BJ (cell line): Measurements from ENCODE around the gene BRCC3. TPM values are rescaled to one million over a fixed set of nuclear protein-coding genes. Genes with fewer than 3 reads are reported as not detected.

ENCODE experiments used
- CTCF ChIA-PET: fragments of 350-600 bp; formaldehyde crosslinking; extraction: SDS; loops from one replicate; lab custom pipeline; 2021; ENCODE audit warnings: antibody characterized with exemption, inconsistent platforms; lab: Yijun Ruan, JAX
- POLR2A ChIA-PET: fragments of 300-600 bp; sonication (Branson Sonifier 250); formaldehyde crosslinking; extraction: SDS; loops from one replicate; lab custom pipeline; 2021; ENCODE audit warnings: antibody characterized with exemption; lab: Charles Lee
- DNase-seq: peaks from one replicate; pipeline ENCODE4 v3.0.0-alpha.2; 2011; ENCODE audit warnings: low read depth
- H3K27me3 ChIP-seq: 2 replicates; pipeline ENCODE4 v1.6.0; 2011; ENCODE audit warnings: low read length; ENCODE audit not compliant: control insufficient read depth, insufficient read depth
- H3K36me3 ChIP-seq: 2 replicates; pipeline ENCODE4 v1.5.1; 2011; ENCODE audit warnings: low read length; ENCODE audit not compliant: control insufficient read depth, insufficient read depth
- H3K4me3 ChIP-seq: 2 replicates; pipeline ENCODE4 v1.5.1; 2011; ENCODE audit warnings: low read depth, mild to moderate bottlenecking, control low read depth, low read length
- CTCF ChIP-seq: IDR thresholded peaks from 2 replicates; pipeline ENCODE4 v1.5.1; 2011; ENCODE audit warnings: low read depth, mild to moderate bottlenecking, control low read depth, inconsistent platforms, low read length, moderate library complexity; ENCODE audit not compliant: insufficient read depth
- polyA plus RNA-seq: library from polyadenylated mRNA; depleted of rRNA; stranded (reverse); fragments of >200 nt; gene quantifications from 2 replicates; pipeline ENCODE4 v1.2.3, GENCODE V29; 2011

BRCC3 gene
- polyA plus RNA-seq, 1 experiment, result 11.6 TPM

GRCh38 chrX:155070038-155070437 is 1.3 kb upstream of the BRCC3 start:
- H3K4me3 ChIP-seq, result peak overlapping the region; percentile 53
- no peak for TF ChIP-seq CTCF
- no peaks in the 10 kb centered on the region for H3K36me3 ChIP-seq
- ChIA-PET CTCF (no interaction called here), POLR2A (no interaction called here)
- DNase-seq, result no peak
- no peaks in the 10 kb centered on the region for H3K27me3 ChIP-seq

- TF ChIP-seq CTCF, result no peak
- DNase-seq, result no peak
- Histone ChIP-seq H3K36me3 (no peaks in the 10 kb centered on the region), H3K4me3 (peak overlapping the region; percentile 53), H3K27me3 (no peaks in the 10 kb centered on the region)
- POLR2A ChIA-PET, result no interaction called here
- CTCF ChIA-PET, result no interaction called here
Observed at GRCh38 chrX:155070663-155070974, 689 bp upstream of the BRCC3 start.

- CTCF ChIA-PET, result interaction anchor here (1.2 kb wide), 1 partner anchor 23 kb away, joined by 4 read pairs; no protein-coding TSS in a partner anchor
- Histone ChIP-seq H3K36me3 (no peaks in the 10 kb centered on the region), H3K4me3 (peak overlapping the region; percentile 71), H3K27me3 (no peaks in the 10 kb centered on the region)
- no peak for TF ChIP-seq CTCF
- DNase-seq, result no peak
- POLR2A ChIA-PET, result no interaction called here
Observed at GRCh38 chrX:155071694-155072280, 479 bp downstream of the BRCC3 start.

GRCh38 chrX:155086202-155086840 is 15.0 kb downstream of the BRCC3 start:
- CTCF ChIA-PET, result interaction anchor here (0.6 to 1.7 kb wide), 5 partner anchors 22 to 169 kb away, joined by 3 to 7 read pairs (median 4); no protein-coding TSS in a partner anchor
- no peaks in the 10 kb centered on the region; the same call in none of the 2 replicates for H3K36me3 ChIP-seq
- peak; percentile 51 for TF ChIP-seq CTCF
- no peak overlapping the region for H3K4me3 ChIP-seq
- no peaks in the 10 kb centered on the region for H3K27me3 ChIP-seq
- no peak for DNase-seq
- POLR2A ChIA-PET, result no interaction called here

- no peak overlapping the region for H3K4me3 ChIP-seq
- DNase-seq, result no peak
- CTCF ChIA-PET, result interaction anchor here (0.7 to 1.7 kb wide), 4 partner anchors 23 to 169 kb away, joined by 3 to 7 read pairs (median 4); no protein-coding TSS in a partner anchor
- no peaks in the 10 kb centered on the region for H3K27me3 ChIP-seq
- TF ChIP-seq CTCF, result no peak
- no peaks in the 10 kb centered on the region; the same call in none of the 2 replicates for H3K36me3 ChIP-seq
- POLR2A ChIA-PET, result no interaction called here
Observed at GRCh38 chrX:155086961-155087735, 15.8 kb downstream of the BRCC3 start.
